GM23338 (cell line): ENCODE measurements around the gene PSMD5. TPM values are rescaled to one million over a fixed set of nuclear protein-coding genes. Genes with fewer than 3 reads are reported as not detected.

Experiments
- ATAC-seq: fragments of 200-7000 bp; cut with Tn5 transposase; 3 replicates; pipeline ENCODE4 v1.9.1; 2020
- DNase-seq: peaks from one replicate; pipeline ENCODE4 v3.0.0-alpha.2; 2015; ENCODE audit warnings: low spot score
- H2AFZ ChIP-seq: fragments of 200-600 bp; sonication (generic); 2 replicates; pipeline ENCODE4 v1.8.0; 2016; ENCODE audit warnings: antibody characterized with exemption, mild to moderate bottlenecking, moderate library complexity
- H3F3A ChIP-seq: fragments of 200-600 bp; sonication (generic); replicated peaks from 2 replicates; pipeline ENCODE4 v1.8.0; 2017; ENCODE audit warnings: antibody characterized with exemption, mixed run types, low read depth
- H3K27ac ChIP-seq: fragments of 200-600 bp; sonication (generic); 2 replicates; pipeline ENCODE4 v1.6.1; 2016; ENCODE audit warnings: low read depth
- H3K27me3 ChIP-seq: fragments of 200-600 bp; sonication (generic); 2 replicates; pipeline ENCODE4 v1.8.0; 2016; ENCODE audit warnings: mild to moderate bottlenecking, mixed run types, moderate library complexity; ENCODE audit not compliant: insufficient read depth
- H3K36me3 ChIP-seq: fragments of 200-600 bp; sonication (generic); 2 replicates; pipeline ENCODE4 v1.8.0; 2016; ENCODE audit warnings: mild to moderate bottlenecking; ENCODE audit not compliant: insufficient read depth
- H3K4me1 ChIP-seq: fragments of 200-600 bp; sonication (generic); 2 replicates; pipeline ENCODE4 v1.8.0; 2016; ENCODE audit warnings: mild to moderate bottlenecking, moderate library complexity; ENCODE audit not compliant: insufficient read depth
- H3K4me2 ChIP-seq: fragments of 200-600 bp; sonication (generic); 2 replicates; pipeline ENCODE4 v1.7.1; 2017; ENCODE audit warnings: mixed run types
- H3K4me3 ChIP-seq: fragments of 200-600 bp; sonication (generic); 2 replicates; pipeline ENCODE4 v1.6.1; 2016; ENCODE audit warnings: mixed run types
- H3K79me2 ChIP-seq: fragments of 200-600 bp; sonication (generic); replicated peaks from 2 replicates; pipeline ENCODE4 v1.8.0; 2017; ENCODE audit warnings: mild to moderate bottlenecking; ENCODE audit not compliant: insufficient read depth
- H3K9me2 ChIP-seq: fragments of 200-600 bp; sonication (generic); 2 replicates; pipeline ENCODE4 v1.8.0; 2017; ENCODE audit not compliant: insufficient read depth
- H4K20me1 ChIP-seq: fragments of 200-600 bp; sonication (generic); replicated peaks from 2 replicates; pipeline ENCODE4 v1.8.0; 2017; ENCODE audit warnings: mild to moderate bottlenecking; ENCODE audit not compliant: insufficient read depth
- H3K27ac Mint-ChIP-seq: 2 replicates; pipeline ENCODE4 v1.8.0; 2020; ENCODE audit warnings: inconsistent platforms, mild to moderate bottlenecking, moderate library complexity, mixed read lengths
- H3K27me3 Mint-ChIP-seq: 3 replicates; pipeline ENCODE4 v1.8.0; 2022; ENCODE audit warnings: low read depth, mild to moderate bottlenecking, moderate library complexity, mixed read lengths, inconsistent platforms; ENCODE audit not compliant: insufficient read depth, poor library complexity
- H3K36me3 Mint-ChIP-seq: 3 replicates; pipeline ENCODE4 v1.8.0; 2021; ENCODE audit warnings: low read depth, mild to moderate bottlenecking, inconsistent platforms, moderate library complexity, mixed read lengths
- H3K4me1 Mint-ChIP-seq: 3 replicates; pipeline ENCODE4 v1.8.0; 2020; ENCODE audit warnings: mild to moderate bottlenecking, inconsistent platforms, mixed read lengths
- H3K4me3 Mint-ChIP-seq: 3 replicates; pipeline ENCODE4 v1.8.0; 2021; ENCODE audit warnings: moderate library complexity, mild to moderate bottlenecking, inconsistent platforms, mixed read lengths
- H3K9me3 Mint-ChIP-seq: 3 replicates; pipeline ENCODE4 v1.8.0; 2020; ENCODE audit warnings: moderate library complexity, mild to moderate bottlenecking, inconsistent platforms, mixed read lengths
- EZH2 ChIP-seq: fragments of 200-600 bp; sonication (generic); IDR thresholded peaks from one replicate; pipeline ENCODE4 v1.8.0; 2017; ENCODE audit warnings: antibody characterized with exemption, mild to moderate bottlenecking, low read depth; ENCODE audit not compliant: unreplicated experiment
- JUNB ChIP-seq: IDR thresholded peaks from one replicate; pipeline ENCODE4 v1.6.1; 2016; ENCODE audit warnings: antibody characterized with exemption; ENCODE audit not compliant: unreplicated experiment
- NANOG ChIP-seq: IDR thresholded peaks from 2 replicates; pipeline ENCODE4 v1.6.1; 2016; ENCODE audit warnings: antibody characterized with exemption, borderline replicate concordance
- POLR2AphosphoS5 ChIP-seq: IDR thresholded peaks from 2 replicates; pipeline ENCODE4 v1.6.1; 2016; ENCODE audit warnings: antibody characterized with exemption, low read depth
- STAT1 ChIP-seq: IDR thresholded peaks from one replicate; pipeline ENCODE4 v1.6.1; 2016; ENCODE audit warnings: antibody characterized with exemption; ENCODE audit not compliant: unreplicated experiment
- polyA plus RNA-seq: library from polyadenylated mRNA; unstranded; fragments of >200 nt; fragmentation: Nextera tagmentation; extraction: Ambion mirVana; gene quantifications from 2 replicates; pipeline ENCODE4 v1.2.1, GENCODE V29; 2016
- total RNA-seq: library from RNA; depleted of rRNA; stranded (reverse); fragments of >200 nt; shearing (Covaris generic); gene quantifications from 2 replicates; pipeline ENCODE4 v1.2.3, GENCODE V29; 2014
- TF ChIP-seq, protein P1 (sequence below): IDR thresholded peaks from one replicate; pipeline ENCODE4 v1.6.1; 2018; ENCODE audit warnings: antibody characterized with exemption; ENCODE audit not compliant: unreplicated experiment
- TF ChIP-seq, protein P2 (sequence below), 2 experiments: fragments of 200-600 bp in 1 of 2; sonication (generic) in 1 of 2; conservative IDR thresholded peaks; 2 replicates each; pipeline versions ENCODE4 v1.5.1 to v1.6.1; 2016 to 2017; ENCODE audit warnings: antibody characterized with exemption in 2 of 2, low read depth in 2 of 2, mild to moderate bottlenecking in 2 of 2, moderate library complexity in 1 of 2

PSMD5 gene
- total and polyA plus RNA-seq, 2 experiments from 2014 or later = 23.9 to 40.5 TPM

DNA sequence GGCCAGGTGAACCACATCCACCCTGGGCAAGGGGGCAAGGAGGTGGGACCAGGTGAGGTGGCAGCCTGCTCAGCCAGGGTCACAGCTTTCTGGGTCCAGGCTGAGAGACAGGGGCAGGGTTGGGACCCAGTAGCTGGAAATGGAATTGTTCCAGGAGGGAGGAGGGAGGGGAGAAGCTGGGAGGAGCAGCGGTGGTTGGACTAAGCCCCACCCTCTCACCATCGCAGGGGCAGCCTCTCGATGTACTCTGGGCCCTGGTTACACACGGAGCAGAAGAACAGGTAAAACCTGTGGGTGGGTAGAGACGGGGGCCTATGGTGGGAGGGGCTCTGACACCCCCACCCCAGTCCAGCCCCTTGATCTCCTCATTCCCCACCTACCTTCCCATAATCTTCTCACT lies 23.1 kb upstream of the PSMD5 start:
- H3K27ac Mint-ChIP-seq = no peak overlapping the region
- Histone ChIP-seq H2AFZ (no peak overlapping the region), H3K27me3 (no peaks in the 10 kb centered on the region), H4K20me1 (no peaks in the 10 kb centered on the region; the same call in 1 of the 2 replicates), H3K27ac (no peak overlapping the region), H3K4me3 (no peak overlapping the region), H3K4me1 (peaks cover 3% of the 10 kb centered on the region), H3K36me3 (no peaks in the 10 kb centered on the region; the same call in 1 of the 2 replicates), H3K4me2 (no peak overlapping the region), H3K79me2 (no peaks in the 10 kb centered on the region), H3K9me2 (no peaks in the 10 kb centered on the region), H3F3A (peaks cover 8% of the 10 kb centered on the region; the same call in 1 of the 2 replicates)
- H3K36me3 Mint-ChIP-seq = peaks cover 11% of the 10 kb centered on the region; the same call in 2 of the 3 replicates
- ATAC-seq (no peak), DNase-seq (no peak)
- H3K4me1 Mint-ChIP-seq = peaks cover 12% of the 10 kb centered on the region
- H3K4me3 Mint-ChIP-seq = no peak overlapping the region
- no peak for TF ChIP-seq NANOG
- TF ChIP-seq, protein P1, sequence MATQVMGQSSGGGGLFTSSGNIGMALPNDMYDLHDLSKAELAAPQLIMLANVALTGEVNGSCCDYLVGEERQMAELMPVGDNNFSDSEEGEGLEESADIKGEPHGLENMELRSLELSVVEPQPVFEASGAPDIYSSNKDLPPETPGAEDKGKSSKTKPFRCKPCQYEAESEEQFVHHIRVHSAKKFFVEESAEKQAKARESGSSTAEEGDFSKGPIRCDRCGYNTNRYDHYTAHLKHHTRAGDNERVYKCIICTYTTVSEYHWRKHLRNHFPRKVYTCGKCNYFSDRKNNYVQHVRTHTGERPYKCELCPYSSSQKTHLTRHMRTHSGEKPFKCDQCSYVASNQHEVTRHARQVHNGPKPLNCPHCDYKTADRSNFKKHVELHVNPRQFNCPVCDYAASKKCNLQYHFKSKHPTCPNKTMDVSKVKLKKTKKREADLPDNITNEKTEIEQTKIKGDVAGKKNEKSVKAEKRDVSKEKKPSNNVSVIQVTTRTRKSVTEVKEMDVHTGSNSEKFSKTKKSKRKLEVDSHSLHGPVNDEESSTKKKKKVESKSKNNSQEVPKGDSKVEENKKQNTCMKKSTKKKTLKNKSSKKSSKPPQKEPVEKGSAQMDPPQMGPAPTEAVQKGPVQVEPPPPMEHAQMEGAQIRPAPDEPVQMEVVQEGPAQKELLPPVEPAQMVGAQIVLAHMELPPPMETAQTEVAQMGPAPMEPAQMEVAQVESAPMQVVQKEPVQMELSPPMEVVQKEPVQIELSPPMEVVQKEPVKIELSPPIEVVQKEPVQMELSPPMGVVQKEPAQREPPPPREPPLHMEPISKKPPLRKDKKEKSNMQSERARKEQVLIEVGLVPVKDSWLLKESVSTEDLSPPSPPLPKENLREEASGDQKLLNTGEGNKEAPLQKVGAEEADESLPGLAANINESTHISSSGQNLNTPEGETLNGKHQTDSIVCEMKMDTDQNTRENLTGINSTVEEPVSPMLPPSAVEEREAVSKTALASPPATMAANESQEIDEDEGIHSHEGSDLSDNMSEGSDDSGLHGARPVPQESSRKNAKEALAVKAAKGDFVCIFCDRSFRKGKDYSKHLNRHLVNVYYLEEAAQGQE = no peak
- TF ChIP-seq, protein P2, sequence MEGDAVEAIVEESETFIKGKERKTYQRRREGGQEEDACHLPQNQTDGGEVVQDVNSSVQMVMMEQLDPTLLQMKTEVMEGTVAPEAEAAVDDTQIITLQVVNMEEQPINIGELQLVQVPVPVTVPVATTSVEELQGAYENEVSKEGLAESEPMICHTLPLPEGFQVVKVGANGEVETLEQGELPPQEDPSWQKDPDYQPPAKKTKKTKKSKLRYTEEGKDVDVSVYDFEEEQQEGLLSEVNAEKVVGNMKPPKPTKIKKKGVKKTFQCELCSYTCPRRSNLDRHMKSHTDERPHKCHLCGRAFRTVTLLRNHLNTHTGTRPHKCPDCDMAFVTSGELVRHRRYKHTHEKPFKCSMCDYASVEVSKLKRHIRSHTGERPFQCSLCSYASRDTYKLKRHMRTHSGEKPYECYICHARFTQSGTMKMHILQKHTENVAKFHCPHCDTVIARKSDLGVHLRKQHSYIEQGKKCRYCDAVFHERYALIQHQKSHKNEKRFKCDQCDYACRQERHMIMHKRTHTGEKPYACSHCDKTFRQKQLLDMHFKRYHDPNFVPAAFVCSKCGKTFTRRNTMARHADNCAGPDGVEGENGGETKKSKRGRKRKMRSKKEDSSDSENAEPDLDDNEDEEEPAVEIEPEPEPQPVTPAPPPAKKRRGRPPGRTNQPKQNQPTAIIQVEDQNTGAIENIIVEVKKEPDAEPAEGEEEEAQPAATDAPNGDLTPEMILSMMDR (conservative IDR thresholded peaks at IDR 0.05; ENCODE audit: low read depth in 2 of 2) = no peak
- TF ChIP-seq STAT1 = no peak
- TF ChIP-seq EZH2 = no peak
- TF ChIP-seq JUNB = no peak
- peaks cover 8% of the 10 kb centered on the region for H3K27me3 Mint-ChIP-seq
- H3K9me3 Mint-ChIP-seq = no peaks in the 10 kb centered on the region

DNA sequence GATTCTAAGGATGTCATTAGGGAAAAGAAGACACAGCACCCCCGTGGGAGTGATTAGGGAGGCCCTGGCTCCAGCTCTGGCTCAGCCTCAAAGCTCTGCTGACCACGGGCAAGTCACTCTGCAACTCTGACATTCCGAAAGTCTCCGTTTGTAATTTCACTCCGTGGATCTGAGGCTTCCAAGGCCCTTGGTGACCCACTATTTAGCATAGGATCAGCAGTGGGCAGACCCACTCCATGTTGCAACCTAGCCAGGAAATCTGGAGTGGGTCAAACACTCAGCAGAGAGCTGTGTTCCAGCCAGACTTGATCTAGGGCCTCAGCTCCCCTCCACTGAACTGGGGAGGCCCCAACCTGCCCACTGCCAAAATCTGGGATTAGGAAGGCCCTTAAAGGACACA lies 22.5 kb upstream of the PSMD5 start:
- Histone ChIP-seq H4K20me1 (no peaks in the 10 kb centered on the region; the same call in 1 of the 2 replicates), H3K9me2 (no peaks in the 10 kb centered on the region), H2AFZ (no peak overlapping the region), H3F3A (peaks cover 6% of the 10 kb centered on the region; the same call in 1 of the 2 replicates), H3K79me2 (no peaks in the 10 kb centered on the region), H3K36me3 (no peaks in the 10 kb centered on the region; the same call in 1 of the 2 replicates), H3K27me3 (no peaks in the 10 kb centered on the region), H3K4me1 (peaks cover 3% of the 10 kb centered on the region), H3K27ac (no peak overlapping the region), H3K4me2 (no peak overlapping the region), H3K4me3 (no peak overlapping the region)
- DNase-seq (no peak), ATAC-seq (no peak)
- Mint-ChIP-seq H3K4me3 (no peak overlapping the region), H3K27ac (no peak overlapping the region), H3K4me1 (peaks cover 12% of the 10 kb centered on the region), H3K36me3 (peaks cover 13% of the 10 kb centered on the region; the same call in 2 of the 3 replicates), H3K27me3 (peaks cover 8% of the 10 kb centered on the region), H3K9me3 (no peaks in the 10 kb centered on the region)
- TF ChIP-seq, protein P1 = no peak
- TF ChIP-seq POLR2AphosphoS5 = no peak
- TF ChIP-seq, protein P2 (conservative IDR thresholded peaks at IDR 0.05; ENCODE audit: low read depth in 2 of 2) = no peak
